ENCODE measurements around the gene GRIA1. TPM values are rescaled to one million over a fixed set of nuclear protein-coding genes. Genes with fewer than 3 reads are reported as not detected.

Gene GRIA1
- total RNA-seq, 2 donors from 2014 or later: 0.24 to 0.41 TPM

DNA sequence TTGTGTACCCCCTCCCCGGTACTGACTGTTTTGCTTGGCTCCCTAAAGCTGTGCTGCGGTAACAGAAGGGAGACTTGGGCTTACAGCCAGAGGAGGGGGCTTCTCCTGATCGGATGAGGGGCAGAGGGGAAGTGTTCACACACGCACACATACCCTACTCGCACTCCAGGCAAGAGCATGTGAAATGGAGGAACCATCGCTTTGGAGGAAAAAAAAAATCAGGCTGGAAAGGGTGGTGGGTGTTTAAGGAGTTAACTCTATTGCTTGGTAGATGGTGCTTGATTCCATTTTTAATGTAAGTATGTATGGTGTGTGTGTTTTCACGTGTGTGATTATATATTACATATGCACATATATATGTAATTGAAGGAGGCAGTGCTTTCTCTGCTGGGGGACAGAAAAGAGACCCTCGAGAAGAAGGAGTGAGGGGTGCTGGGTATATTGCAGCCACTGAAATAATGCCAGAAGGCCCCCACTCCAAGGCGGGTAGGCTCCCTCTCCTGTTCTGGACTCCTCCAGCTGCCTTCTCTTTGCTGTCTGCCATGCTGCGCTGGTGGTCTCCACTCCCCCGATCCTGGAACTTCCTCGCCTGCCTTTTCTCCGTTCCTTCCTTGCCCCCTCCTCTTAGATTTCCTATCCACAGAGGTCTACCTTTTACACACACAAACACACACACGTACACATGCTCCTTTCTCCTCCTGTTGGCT lies 721 bp downstream of the GRIA1 start:
- no peak for ATAC-seq
- intact Hi-C loops (cut with DNase I): loop anchor here in 1 of 2 donors (10.0 kb wide), 1 partner anchor 926 kb away; no protein-coding TSS in a partner anchor
- DNase-seq: no peak

DNA sequence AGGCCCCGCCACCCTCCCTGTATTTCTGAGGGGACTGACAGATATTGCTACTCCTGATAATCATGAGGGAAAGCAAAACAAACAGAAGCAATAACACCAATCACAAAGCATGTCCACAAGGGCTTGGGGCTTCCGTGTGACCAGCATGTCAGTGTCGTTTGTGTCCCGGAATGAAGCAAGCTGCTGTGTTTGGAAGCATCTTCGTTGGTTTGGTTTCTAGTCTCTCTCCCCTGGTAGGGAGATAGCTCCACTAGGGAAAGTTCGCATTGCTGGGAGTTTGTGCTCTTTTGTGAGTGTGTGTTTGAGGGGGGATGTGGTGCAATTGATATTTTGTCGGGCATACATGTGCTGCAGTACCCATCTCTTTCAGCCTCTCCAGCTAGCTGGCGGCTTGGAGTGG lies 1.4 kb downstream of the GRIA1 start:
- ATAC-seq (no peak), DNase-seq (no peak)
- intact Hi-C loops (cut with DNase I): loop anchor here in 1 of 2 donors (10.0 kb wide), 1 partner anchor 927 kb away; no protein-coding TSS in a partner anchor

DNA sequence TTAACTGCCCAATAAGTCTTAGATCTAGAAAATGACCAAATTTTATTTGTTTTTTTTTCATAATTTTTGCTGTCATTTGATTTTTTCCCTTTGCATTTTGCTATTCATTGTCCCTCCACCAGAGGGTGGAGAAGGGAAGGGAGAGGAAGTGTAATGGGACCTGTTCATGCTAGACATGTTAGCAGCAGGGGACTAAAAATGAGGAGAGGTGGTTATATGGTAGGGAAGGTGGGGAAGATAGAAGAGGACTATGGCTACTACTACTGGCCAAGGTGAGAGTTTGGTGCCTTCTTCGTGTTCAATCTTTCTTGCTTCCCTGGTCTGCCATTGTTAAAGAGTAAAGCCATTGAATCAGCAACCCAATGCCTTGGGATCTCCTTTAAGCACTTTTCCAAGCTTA lies 6.4 kb downstream of the GRIA1 start:
- no peak for DNase-seq
- intact Hi-C loops (cut with DNase I): loop anchor here (5.0 to 10.0 kb wide), 3 partner anchors 215 to 932 kb away; no protein-coding TSS in a partner anchor
- no peak for ATAC-seq

DNA sequence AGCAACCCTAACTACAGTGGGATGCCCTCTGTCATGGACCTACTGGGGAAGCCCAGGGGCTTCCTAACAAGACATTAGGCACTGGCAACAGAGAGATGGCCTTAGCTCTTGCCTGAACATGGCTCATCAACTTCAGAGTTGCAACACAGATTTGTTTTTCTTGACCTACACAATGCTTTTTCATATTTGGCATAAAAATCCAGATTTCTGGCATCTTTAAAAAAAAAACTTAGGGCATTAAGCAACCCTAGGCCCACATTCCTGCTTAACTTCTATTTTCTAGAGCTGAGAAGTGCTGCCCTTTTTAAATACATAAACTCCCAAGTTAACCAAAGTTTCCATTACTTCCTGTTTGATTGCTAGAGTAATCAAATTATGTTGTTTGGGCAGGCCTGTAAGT lies 8.0 kb downstream of the GRIA1 start:
- ATAC-seq: no peak
- intact Hi-C loops (cut with DNase I): loop anchor here (5.0 to 10.0 kb wide), 3 partner anchors 214 to 934 kb away; no protein-coding TSS in a partner anchor
- DNase-seq: no peak

DNA sequence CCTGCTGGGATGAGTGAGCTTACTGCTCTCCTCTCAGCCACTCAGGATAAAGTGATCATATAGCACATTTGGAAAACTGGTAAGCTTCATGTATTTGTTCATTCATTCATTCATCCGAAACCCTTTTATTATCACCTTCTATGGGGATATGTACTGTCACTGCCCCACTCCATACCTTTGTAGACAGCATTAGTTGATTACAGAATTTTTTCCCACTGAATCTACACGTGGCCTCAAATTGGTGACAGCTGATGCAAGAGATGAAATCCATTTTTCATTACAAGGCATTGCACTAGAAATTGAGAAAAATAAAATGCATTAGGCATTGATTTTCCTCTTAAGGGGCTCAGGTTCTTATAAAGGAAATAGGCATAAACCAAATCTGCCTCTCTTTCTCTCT lies 9.7 kb downstream of the GRIA1 start:
- DNase-seq (no peak), ATAC-seq (no peak)
- intact Hi-C loops (cut with DNase I): no loop called here

DNA sequence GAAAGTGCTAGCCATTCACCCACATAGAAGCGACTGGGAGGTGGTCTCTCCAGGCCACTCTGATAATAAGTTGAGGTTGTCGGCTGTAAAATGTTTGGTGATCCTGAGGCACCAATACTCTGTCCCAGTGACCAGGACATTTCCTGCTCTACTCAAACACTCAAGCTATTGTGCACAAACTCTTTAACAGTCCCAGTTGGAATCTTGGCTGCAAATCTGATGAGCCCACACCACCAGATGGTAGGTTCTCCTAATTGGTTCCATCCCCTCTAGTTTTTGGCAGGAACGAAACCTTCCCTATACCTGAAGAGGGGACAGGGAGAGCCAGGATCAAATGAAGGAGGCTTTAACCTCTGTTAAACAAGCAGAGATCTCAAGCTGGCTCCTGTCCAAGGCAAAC lies 14.3 kb downstream of the GRIA1 start:
- no peak for DNase-seq
- ATAC-seq: no peak
- intact Hi-C loops (cut with DNase I): no loop called here

DNA sequence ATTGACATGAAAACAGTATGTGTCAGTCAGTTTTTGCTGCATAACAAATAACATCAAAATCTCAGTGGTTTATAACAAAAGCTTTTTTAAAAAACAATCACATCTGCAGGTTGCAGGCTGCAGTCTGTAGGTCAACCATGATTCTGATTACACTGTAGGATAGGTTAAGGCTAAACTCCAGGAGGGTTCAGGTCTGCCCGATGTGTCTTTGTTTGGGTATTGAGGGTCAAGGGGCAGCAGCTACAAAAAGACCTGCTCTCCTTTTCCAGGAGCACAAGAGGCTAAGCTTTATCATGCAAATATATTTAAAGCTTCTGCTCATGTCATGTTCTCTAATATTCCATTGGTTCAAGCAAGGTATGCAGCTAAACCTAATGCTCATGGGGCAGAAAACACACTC lies 18.2 kb downstream of the GRIA1 start:
- no peak for DNase-seq
- no peak for ATAC-seq
- intact Hi-C loops (cut with DNase I): no loop called here

DNA sequence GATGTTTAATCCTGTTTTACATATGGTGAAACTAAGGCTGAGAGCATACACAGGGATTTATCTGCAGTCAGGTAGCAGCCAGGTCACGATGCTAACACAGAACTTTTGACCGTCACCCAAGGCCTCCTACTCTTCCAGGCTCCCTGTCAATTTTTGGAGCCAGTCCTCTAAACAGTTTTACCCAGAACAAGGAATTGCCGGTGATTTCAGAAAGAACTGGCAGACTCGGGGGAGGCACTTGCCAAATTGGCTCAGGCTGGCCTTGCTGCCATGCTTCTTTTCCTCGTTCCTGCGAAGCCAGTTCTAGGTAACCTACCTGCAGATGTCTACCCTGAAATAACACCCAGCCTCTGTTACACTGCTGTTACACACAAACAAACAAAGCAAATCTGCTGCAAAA lies 21.2 kb downstream of the GRIA1 start:
- ATAC-seq: no peak
- no peak for DNase-seq
- intact Hi-C loops (cut with DNase I): no loop called here

DNA sequence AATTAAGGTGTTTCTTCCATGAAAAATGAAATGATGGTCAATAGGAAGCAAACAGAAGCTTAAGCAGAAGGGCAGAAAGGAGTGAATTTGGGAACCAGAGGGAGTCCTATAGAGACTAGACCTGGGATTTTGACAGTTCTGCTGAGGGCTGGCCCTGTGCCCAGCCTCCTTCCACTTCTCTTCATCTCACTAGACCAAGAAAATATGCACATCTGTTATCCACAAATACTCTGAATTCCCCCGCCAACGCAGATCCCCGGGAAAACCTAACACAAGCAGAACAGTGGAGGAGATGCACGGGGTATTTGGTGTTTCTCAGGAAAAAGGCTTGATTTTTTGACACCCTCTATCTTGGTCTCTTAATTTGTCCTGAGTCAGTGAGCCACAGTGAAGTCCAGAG lies 22.7 kb downstream of the GRIA1 start:
- DNase-seq (no peak), ATAC-seq (no peak)
- intact Hi-C loops (cut with DNase I): no loop called here

DNA sequence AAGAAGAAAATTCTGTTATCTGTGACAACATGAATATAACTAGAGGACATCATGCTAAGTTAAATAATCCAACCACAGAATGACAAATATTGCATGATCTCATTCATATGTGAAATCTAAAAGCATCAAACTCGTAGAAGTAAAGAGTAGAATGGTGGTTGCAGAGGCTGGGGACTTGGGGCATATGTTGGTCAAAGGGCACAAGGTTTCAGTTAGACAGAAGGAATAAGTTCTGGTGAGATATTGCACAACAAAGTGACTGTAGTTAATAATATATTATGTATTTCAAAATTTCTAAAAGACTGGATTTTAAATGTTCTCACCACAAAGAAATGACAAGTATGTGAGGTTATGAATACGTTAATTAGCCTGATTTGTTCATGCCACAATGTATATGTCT lies 24.8 kb downstream of the GRIA1 start:
- intact Hi-C loops (cut with DNase I): no loop called here
- ATAC-seq: no peak
- no peak for DNase-seq

DNA sequence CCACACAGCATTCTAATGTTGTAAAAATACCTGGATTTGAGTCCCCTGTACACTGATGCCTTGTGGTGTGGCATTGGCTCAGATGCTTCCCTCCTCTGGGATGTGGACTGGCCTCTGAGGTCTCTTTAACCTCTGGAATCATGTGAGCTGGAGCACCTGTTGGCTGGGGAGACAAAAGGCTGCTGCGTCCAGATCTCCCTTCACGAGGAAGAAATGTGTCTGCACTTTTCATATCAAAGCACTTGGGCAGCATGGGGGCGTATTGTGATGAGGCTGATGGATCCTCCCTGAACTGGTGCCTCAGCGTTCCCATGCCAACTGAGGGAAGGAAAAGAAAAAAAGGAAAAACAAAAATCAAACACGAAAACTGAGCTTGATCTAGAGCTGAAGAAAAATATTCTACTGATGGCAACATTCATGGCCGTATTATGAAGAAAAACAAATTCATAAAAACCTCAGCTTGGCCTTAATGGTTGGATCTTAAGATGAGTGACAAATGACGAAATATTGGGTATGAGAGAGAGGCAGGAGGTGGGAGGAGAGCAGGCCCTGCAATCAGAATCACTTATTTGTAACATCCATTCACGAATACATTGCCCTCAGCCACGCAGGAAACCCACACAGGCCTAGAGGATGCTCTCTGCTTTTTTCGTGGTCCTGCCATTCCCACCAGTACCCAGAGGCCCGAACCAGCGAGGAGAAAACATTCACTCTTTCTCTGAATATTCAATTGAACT lies 26.2 kb downstream of the GRIA1 start:
- ATAC-seq: no peak
- DNase-seq: no peak
- intact Hi-C loops (cut with DNase I): no loop called here

DNA sequence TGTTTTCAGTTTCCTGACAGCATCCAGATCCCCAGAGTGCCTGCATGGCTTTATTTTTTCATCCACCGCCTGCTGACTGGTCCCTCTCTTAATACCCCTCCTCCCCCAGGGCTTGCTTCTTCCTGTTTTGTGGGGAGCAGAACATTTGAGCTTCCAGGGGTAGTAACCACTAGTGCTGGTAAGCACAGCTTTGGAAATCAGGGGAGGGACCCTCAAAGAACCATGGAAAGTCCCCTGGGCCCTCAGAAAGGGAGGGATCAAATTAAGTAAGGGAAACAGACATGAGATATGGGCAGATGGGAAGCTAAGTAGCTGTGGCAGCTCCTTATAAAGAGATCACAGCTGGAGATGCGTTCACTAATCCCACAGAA lies 26.8 kb downstream of the GRIA1 start:
- DNase-seq: no peak
- intact Hi-C loops (cut with DNase I): no loop called here

DNA sequence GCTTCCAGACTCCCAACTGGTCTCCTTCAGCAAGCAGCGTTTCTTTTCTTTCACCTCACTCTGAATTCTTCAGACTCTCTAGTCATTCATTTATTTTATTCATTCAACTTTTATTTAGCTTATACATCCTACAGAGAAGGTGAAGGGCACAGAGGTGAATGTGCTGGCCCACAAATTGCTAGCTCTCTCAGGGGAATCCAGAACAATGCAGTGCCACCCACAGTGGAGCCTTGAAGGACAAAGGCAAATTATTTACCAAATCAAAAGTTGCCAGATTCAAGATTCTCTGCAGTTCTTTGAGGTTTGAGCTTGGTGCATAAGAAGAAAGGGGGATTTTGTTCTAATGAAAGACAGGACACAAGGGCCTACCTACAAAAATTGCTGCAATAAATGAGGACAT lies 29.7 kb downstream of the GRIA1 start:
- intact Hi-C loops (cut with DNase I): no loop called here
- ATAC-seq (no peak), DNase-seq (no peak)

More for the DNA sequence above, 26.8 kb downstream of the GRIA1 start:
- ATAC-seq: no peak

DNA sequence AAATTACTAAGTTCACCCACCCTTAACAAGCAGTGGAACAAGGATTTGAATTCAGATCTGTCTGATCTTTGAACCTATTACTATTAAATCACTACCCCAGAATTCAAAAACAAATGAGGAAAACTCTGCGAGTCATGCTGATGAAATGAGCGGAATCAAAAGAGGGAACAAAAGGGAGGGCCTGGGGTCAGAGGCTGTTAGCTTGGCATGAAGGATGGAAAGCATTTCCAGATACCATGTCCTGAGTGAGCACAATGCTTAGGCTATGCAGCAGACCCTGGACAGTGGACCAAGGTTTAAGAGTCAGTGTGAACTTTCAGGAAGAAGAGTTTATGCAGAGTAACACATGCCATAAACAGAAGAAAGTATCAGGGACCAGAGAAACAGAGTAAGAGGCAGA lies 30.5 kb downstream of the GRIA1 start:
- no peak for ATAC-seq
- no peak for DNase-seq
- intact Hi-C loops (cut with DNase I): no loop called here

DNA sequence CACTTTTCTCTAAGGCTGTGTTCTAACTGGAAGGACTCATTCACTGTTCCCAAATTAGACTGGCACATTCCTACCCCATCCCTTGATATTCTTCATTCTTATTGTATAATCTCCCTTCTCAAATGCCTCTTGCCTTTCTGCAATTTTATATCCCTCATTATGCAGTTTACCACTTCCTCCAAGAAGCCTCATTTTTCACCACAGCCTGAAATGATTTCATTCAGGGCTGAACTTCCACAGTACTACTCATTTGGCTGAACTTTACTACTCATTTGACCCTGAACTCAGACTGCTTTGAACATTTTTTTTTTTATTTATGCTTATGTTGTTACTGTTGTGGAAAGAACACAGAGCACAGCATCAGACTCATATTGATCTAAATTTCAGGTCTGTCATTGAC lies 32.7 kb downstream of the GRIA1 start:
- ATAC-seq (peak in 1 of 2 donors; percentile 12), DNase-seq (no peak)
- intact Hi-C loops (cut with DNase I): no loop called here

DNA sequence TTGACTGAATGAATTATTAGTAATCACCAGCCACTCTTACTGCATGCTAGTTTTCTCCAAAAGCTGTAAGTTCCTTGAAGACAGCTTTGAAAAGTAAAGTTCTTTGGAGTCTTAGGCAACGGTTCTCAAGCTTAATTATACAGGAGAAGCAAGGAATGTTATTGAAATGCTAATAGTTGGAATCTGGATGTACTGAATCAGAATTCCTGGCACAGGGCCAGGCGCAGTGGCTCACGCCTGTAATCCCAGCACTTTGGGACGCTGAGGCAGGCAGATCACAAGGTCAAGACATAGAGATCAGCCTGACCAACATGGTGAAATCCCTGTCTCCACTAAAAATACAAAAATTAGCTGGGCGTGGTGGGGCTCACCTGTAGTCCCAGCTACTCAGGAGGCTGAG lies 33.4 kb downstream of the GRIA1 start:
- peak in 1 of 2 donors; percentile 19 for ATAC-seq
- DNase-seq: peak; percentile 34
- intact Hi-C loops (cut with DNase I): no loop called here

DNA sequence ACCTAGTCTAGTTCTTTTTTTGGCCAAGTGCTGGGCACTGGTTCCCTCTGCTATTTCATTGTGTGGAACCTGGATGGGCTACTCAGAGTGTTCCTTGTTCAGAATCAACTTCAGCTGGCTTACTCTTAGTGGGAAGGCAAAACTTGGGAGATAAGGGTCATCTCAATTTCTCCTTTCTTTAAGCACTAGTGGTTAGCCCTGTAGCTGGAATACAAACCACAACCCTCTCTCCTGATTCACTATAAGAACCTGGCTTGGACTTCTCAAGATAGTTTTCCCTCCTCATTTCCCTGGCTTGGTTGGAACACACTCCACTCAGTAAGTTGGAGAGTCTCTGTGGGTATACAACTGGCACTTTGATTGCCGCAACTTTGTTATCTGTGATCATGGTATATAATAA lies 35.1 kb downstream of the GRIA1 start:
- ATAC-seq: no peak
- intact Hi-C loops (cut with DNase I): no loop called here
- no peak for DNase-seq

DNA sequence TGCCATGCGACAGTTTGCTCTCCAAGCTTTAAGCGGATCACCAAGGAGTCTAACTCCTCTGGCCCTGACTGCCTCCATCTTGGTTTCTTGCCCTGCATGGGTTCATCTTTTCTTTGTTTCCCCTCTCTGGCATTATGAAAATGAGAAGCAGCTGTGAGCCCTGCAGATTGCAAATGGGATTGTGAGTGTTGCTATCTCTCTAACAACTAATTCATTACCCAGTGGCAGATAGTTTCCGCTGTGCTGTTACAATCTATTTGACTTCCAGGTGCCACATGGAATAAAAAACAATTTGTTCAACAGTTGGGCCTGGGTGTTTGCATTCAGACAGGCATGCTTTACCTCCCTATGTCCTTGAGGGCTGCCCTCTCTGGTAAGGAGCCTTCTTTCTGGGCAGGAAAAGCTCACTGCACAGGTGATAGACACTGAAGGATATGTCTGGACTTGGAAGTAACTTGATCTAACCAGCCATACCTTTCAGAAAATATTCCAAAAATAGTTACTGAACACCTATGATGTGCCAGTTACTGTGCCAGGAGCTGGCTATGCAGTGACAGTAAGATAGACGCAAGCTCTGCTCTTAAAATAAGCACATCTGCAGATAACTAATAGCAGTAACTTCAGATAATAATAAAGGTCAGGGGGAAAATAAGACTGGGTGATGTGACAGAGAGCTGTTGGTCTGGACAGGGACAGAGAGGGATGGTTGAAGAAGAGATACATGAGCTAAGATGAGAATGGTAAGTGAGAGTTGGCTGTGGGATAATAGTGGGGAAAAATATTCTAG lies 40.1 kb downstream of the GRIA1 start:
- DNase-seq (no peak), ATAC-seq (no peak)
- intact Hi-C loops (cut with DNase I): no loop called here

DNA sequence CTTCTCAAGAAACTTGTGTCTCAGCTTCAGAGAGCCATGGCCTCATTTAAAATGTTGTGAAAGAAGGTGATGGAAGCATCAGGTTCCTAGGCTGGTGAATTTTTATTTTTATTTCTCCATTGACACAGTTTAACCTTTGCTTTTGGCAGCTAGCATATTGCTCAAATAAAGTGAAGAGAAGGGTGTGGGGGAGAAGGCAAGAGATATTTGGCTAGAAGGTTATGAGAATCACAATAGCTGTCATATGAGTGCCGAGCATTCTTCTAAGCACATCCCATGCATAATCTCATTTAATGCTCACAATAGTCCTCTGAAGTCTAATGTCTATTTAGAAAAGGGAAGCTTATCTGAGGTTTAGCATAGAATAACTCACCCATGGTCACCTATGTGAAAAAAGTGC lies 43.1 kb downstream of the GRIA1 start:
- intact Hi-C loops (cut with DNase I): no loop called here
- ATAC-seq: no peak

DNA sequence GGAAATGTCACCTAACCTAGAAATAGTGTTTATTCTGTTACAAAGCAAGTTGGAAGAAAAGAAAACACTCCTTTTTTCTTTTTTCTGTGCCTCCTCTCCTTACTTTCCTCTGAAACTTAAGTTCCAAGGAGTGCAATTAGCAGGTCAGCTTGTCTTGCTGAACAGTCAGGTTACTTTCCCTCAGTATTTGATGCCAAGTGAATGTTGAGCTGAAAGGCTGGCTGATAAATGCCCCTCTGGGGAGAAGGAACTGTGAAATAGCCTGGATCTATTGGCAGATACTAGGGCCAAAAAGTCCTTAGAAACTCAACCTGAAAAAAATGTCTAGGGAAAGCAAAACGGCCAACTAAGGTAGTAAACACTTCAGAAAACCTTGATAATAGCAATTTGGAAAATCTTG lies 43.6 kb downstream of the GRIA1 start:
- intact Hi-C loops (cut with DNase I): no loop called here
- ATAC-seq: no peak
- no peak for DNase-seq

More for the DNA sequence above, 43.1 kb downstream of the GRIA1 start:
- DNase-seq: no peak
